Measurements from ENCODE around the gene SIRT2. TPM values are rescaled to one million over a fixed set of nuclear protein-coding genes. Genes with fewer than 3 reads are reported as not detected.

The SIRT2 gene
- 43.0 and 53.8 TPM in 2 replicates for total RNA-seq

GRCh38 chr19:38899447-38900201, at the start of gene SIRT2, which contains the start of gene NFKBIB:
Gene SIRT2, minus strand, starts transcription at chr19:38899618. Its CDS starts 97 bp downstream, at chr19:38899521.
Gene NFKBIB, plus strand, starts transcription at chr19:38899969. Its CDS starts 64 bp downstream, at chr19:38900033.

GRCh38 chr19:38930776-38931520, 31.5 kb upstream of the SIRT2 start, which contains the start of gene MRPS12:
Gene MRPS12, plus strand, starts transcription at chr19:38930944. Its CDS starts 351 bp downstream, at chr19:38931295.

GRCh38 chr19:38929929-38930775, 30.7 kb upstream of the SIRT2 start, which contains the start of gene SARS2:
Gene SARS2, minus strand, starts transcription at chr19:38930763. Its CDS starts 27 bp downstream, at chr19:38930736.

GRCh38 chr19:38877781-38878574, 21.4 kb downstream of the SIRT2 start, which contains the start of gene RINL:
Gene RINL, minus strand, starts transcription at chr19:38878275. Its CDS starts 1,533 bp downstream, at chr19:38876742.

GRCh38 chr19:38849860-38850435, 49.5 kb downstream of the SIRT2 start, which contains the start of gene HNRNPL:
Gene HNRNPL, minus strand, starts transcription at chr19:38849986. Its CDS starts 20 bp downstream, at chr19:38849966.

Other genes starting within 250 kb of the SIRT2 start
- gene CAPN12, start 155.1 kb downstream of the SIRT2 start, total RNA-seq = 0.13 and 0.16 TPM in 2 replicates
- gene LGALS7, start 126.1 kb downstream of the SIRT2 start, total RNA-seq = not detected in 2 replicates
- gene LGALS7B, start 110.4 kb downstream of the SIRT2 start, total RNA-seq = not detected in 2 replicates
- not detected in 2 replicates for gene LGALS4, start 86.7 kb downstream of the SIRT2 start, total RNA-seq
- 66.3 and 91.7 TPM in 2 replicates for gene ECH1, start 67.8 kb downstream of the SIRT2 start, total RNA-seq
- 221 and 279 TPM in 2 replicates for gene HNRNPL, start 49.6 kb downstream of the SIRT2 start, total RNA-seq
- gene RINL, start 21.3 kb downstream of the SIRT2 start, total RNA-seq = 4.5 and 5.8 TPM in 2 replicates
- 16.2 and 20.2 TPM in 2 replicates for gene NFKBIB, start 351 bp upstream of the SIRT2 start, total RNA-seq
- 0.16 TPM in 1 of 2 replicates, not detected in the other for gene CCER2, start 12.6 kb upstream of the SIRT2 start, total RNA-seq
- 27.8 and 32.5 TPM in 2 replicates for gene SARS2, start 31.1 kb upstream of the SIRT2 start, total RNA-seq
- 32.4 and 61.2 TPM in 2 replicates for gene MRPS12, start 31.3 kb upstream of the SIRT2 start, total RNA-seq
- 24.3 and 39.8 TPM in 2 replicates for gene FBXO17, start 76.1 kb upstream of the SIRT2 start, total RNA-seq
- 2.1 and 3.4 TPM in 2 replicates for gene FBXO27, start 132.9 kb upstream of the SIRT2 start, total RNA-seq
- 0.26 TPM in 1 of 2 replicates, not detected in the other for gene ACP7, start 184.8 kb upstream of the SIRT2 start, total RNA-seq
- 12.0 and 13.6 TPM in 2 replicates for gene PAK4, start 226.2 kb upstream of the SIRT2 start, total RNA-seq

Data from epithelial cell of alveolus of lung (primary cell).